ENCODE results near the gene SIRPB1.
"Not testable (repeated sequence)": the region's sequence is repeated elsewhere in the genome, so short reads cannot be mapped to it uniquely, and the experiment has no call there.

Gene SIRPB1

GRCh38 chr20:1616858-1617434 is 2.9 kb downstream of the SIRPB1 start:
- in situ Hi-C loops (cut with MboI; ENCODE audit: low pct_unique_long_range_greater_than_20kb, low sequenced_read_pairs, unreplicated experiment) = no loop called here
- no peak for DNase-seq (ENCODE audit: low spot score)
- TF ChIP-seq, protein P1, sequence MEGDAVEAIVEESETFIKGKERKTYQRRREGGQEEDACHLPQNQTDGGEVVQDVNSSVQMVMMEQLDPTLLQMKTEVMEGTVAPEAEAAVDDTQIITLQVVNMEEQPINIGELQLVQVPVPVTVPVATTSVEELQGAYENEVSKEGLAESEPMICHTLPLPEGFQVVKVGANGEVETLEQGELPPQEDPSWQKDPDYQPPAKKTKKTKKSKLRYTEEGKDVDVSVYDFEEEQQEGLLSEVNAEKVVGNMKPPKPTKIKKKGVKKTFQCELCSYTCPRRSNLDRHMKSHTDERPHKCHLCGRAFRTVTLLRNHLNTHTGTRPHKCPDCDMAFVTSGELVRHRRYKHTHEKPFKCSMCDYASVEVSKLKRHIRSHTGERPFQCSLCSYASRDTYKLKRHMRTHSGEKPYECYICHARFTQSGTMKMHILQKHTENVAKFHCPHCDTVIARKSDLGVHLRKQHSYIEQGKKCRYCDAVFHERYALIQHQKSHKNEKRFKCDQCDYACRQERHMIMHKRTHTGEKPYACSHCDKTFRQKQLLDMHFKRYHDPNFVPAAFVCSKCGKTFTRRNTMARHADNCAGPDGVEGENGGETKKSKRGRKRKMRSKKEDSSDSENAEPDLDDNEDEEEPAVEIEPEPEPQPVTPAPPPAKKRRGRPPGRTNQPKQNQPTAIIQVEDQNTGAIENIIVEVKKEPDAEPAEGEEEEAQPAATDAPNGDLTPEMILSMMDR (IDR thresholded peaks at IDR 0.05; ENCODE audit: extremely low read depth, insufficient read depth, missing control alignments) = no peak

- in situ Hi-C loops (cut with MboI; ENCODE audit: low pct_unique_long_range_greater_than_20kb, low sequenced_read_pairs, unreplicated experiment); DNase-seq (ENCODE audit: low spot score): not testable (repeated sequence)
Observed at GRCh38 chr20:1610404-1610803, 9.4 kb downstream of the SIRPB1 start.

DNA sequence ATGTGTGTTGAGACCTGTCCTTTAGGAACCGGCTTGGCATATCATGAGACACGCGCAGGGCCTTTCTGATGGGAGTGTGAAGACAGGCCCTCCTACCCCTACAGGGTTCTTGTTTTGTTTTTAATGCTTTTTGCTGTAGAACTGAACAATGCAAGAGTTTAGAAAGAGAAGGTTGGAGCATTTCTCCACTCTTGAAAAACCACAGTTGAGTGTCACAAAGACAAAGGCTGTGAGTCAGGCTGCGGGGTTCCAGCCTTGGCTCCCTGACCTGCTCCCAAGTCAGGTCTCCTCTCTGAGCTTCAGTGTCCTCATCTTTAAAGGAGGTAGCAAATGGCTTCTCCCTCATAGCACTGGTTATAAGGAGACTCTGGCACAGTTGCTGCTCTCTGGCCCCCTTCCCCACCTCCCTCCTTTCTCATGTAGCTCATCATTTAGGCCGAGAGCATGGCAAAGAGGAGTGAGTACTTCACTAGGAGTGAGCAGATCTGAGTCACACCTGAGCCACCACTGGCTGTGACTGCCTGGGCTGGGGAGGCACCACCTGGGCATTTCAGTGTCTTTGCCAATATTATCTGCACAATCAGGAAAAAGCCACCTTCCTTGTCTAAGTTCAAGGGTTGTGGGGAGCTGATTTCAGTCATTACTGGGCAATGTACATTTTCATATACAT is 11.0 kb downstream of the SIRPB1 start:
- DNase-seq (ENCODE audit: low spot score); in situ Hi-C loops (cut with MboI; ENCODE audit: low pct_unique_long_range_greater_than_20kb, low sequenced_read_pairs, unreplicated experiment): not testable (repeated sequence)

DNA sequence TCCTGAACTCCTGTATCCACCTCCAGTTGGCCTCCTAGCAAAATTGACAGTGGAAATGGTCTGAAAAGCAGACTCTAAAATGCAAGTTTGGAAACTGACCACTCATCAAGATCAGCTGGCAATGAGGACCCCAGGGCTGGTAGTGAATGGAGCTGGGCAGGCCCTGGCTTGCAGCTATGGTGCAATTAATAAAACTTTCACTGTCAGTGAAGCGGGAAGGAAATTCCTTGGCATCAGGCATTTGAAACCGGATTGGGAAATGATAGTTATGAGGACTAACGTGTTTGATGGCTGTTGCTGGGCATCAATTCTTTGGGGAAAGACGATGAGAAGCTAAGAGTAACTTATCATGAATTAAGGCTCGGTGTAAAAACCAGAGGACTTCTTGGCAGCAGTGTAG is 19.1 kb downstream of the SIRPB1 start:
- no peak for DNase-seq (ENCODE audit: low spot score)
- in situ Hi-C loops (cut with MboI; ENCODE audit: low pct_unique_long_range_greater_than_20kb, low sequenced_read_pairs, unreplicated experiment) = no loop called here
- TF ChIP-seq, protein P1 (IDR thresholded peaks at IDR 0.05; ENCODE audit: extremely low read depth, insufficient read depth, missing control alignments) = no peak

GRCh38 chr20:1595333-1595732 is 24.5 kb downstream of the SIRPB1 start:
- DNase-seq (ENCODE audit: low spot score) = no peak
- in situ Hi-C loops (cut with MboI; ENCODE audit: low pct_unique_long_range_greater_than_20kb, low sequenced_read_pairs, unreplicated experiment) = no loop called here
- TF ChIP-seq, protein P1 (IDR thresholded peaks at IDR 0.05; ENCODE audit: extremely low read depth, insufficient read depth, missing control alignments) = no peak

DNA sequence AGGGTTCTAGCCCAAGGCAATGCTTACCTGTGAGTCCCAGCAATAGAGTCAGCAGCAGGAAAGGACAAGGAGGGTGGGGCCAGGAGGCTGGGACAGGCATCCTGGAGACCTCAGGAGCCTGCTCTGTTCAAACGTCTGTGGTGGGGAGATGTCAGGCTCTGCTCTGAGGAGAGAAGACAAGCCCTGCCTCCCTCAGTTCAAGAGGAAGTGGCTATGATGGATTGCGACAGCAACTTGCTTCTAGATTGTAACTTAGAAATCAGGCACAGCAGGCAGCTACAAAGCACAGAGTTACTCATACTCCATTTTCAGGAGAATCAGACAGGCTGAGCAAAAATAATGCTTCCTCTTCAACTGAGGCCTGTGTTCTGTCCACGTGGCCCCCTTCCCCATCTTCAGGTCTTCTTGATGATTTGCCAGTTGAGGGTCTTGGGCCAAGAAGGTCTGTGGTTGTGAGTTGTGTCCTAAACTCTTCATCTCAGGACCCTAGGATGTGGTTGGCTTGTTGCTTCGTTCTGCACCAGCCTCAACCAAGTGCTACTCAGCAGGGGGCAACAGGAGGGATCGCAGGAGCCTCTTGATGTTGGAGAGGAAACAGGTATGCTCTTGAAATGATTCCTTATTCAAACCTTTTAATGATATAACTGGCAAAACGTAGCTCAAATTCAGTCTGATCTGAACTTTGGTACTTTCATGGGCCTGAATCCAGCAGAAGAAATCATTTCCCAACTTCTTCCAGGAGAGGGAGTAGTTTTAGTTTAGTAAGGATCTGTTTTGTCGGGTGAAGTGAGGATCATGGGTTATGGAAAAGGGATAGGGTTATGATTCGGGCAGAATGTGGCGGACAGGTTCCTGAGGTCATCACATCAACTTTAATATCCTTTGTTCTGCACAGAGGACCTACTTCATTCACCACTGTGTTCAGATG is 31.0 kb downstream of the SIRPB1 start:
- TF ChIP-seq, protein P1 (IDR thresholded peaks at IDR 0.05; ENCODE audit: extremely low read depth, insufficient read depth, missing control alignments) = no peak
- DNase-seq (ENCODE audit: low spot score) = no peak
- in situ Hi-C loops (cut with MboI; ENCODE audit: low pct_unique_long_range_greater_than_20kb, low sequenced_read_pairs, unreplicated experiment) = no loop called here

- TF ChIP-seq, protein P1 (IDR thresholded peaks at IDR 0.05; ENCODE audit: extremely low read depth, insufficient read depth, missing control alignments) = no peak
- DNase-seq (ENCODE audit: low spot score) = no peak
- in situ Hi-C loops (cut with MboI; ENCODE audit: low pct_unique_long_range_greater_than_20kb, low sequenced_read_pairs, unreplicated experiment) = no loop called here
Observed at GRCh38 chr20:1587781-1588532, 31.9 kb downstream of the SIRPB1 start.
